Right lobe of liver (tissue), 4 donors: ENCODE results near the gene CCDC51.

Experiments
- CTCF ChIP-seq, 4 donors: fragments of 200-600 bp in 3 of 4; fragments of 450-650 bp in 1 of 4; IDR thresholded peaks; one replicate each; pipeline versions ENCODE4 v1.5.1 to v1.8.0; 2016 to 2022; ENCODE audit warnings: antibody characterized with exemption in 4 of 4, mild to moderate bottlenecking in 2 of 4
- POLR2A ChIP-seq: fragments of 450-650 bp; IDR thresholded peaks from one replicate; pipeline ENCODE4 v1.6.1; 2017; ENCODE audit warnings: antibody characterized with exemption, mild to moderate bottlenecking
- donor health status: DM: no; HTN: no; CAD: no.
- donor health status: DM: no; HTN: no; CAD: no.
- donor health status: DM: no; HTN: yes; CAD: no.

- TF ChIP-seq CTCF (IDR thresholded peaks at IDR 0.05) (no peak), POLR2A (no peak)
These were observed 27.8 kb upstream of the CCDC51 start for GRCh38 chr3:48467473-48468267.
